IgD-negative memory B cell (primary cell): ENCODE data around the gene LRRC4C. TPM values are rescaled to one million over a fixed set of nuclear protein-coding genes. Genes with fewer than 3 reads are reported as not detected.

ENCODE experiments used
- H3K27ac Mint-ChIP-seq, 3 donors: one replicate each; pipeline ENCODE4 v1.8.0; 2020 to 2022; ENCODE audit warnings: mild to moderate bottlenecking in 3 of 3, mixed read lengths in 3 of 3, moderate library complexity in 1 of 3
- H3K27me3 Mint-ChIP-seq: one replicate; pipeline ENCODE4 v1.8.0; 2021; ENCODE audit warnings: mixed read lengths
- H3K36me3 Mint-ChIP-seq: one replicate; pipeline ENCODE4 v1.8.0; 2020; ENCODE audit warnings: mild to moderate bottlenecking, mixed read lengths
- H3K4me1 Mint-ChIP-seq, 3 donors: one replicate each; pipeline ENCODE4 v1.8.0; 2020 to 2022; ENCODE audit warnings: mixed read lengths in 3 of 3, mild to moderate bottlenecking in 1 of 3
- H3K4me3 Mint-ChIP-seq, 4 donors: one replicate each; pipeline ENCODE4 v1.8.0; 2020 to 2022; ENCODE audit warnings: mild to moderate bottlenecking in 4 of 4, mixed read lengths in 4 of 4, moderate library complexity in 3 of 4
- H3K9me3 Mint-ChIP-seq, 3 donors: one replicate each; pipeline ENCODE4 v1.8.0; 2020 to 2021; ENCODE audit warnings: mixed read lengths in 3 of 3, mild to moderate bottlenecking in 1 of 3
- polyA plus RNA-seq: library from polyadenylated mRNA; unstranded; fragments of 300-500 nt; fragmentation: Illumina TruSeq; gene quantifications from one replicate; pipeline ENCODE4 v1.2.3, GENCODE V29; 2021

Gene LRRC4C
- polyA plus RNA-seq, 1 donor from 2014 or later: not detected

- no peak overlapping the region for H3K27ac Mint-ChIP-seq
- H3K4me1 Mint-ChIP-seq: no peaks in the 10 kb centered on the region
- H3K36me3 Mint-ChIP-seq: no peaks in the 10 kb centered on the region
- peaks cover 3 to 15% (median 4%) of the 10 kb centered on the region in 3 donors for H3K9me3 Mint-ChIP-seq
- H3K27me3 Mint-ChIP-seq: no peaks in the 10 kb centered on the region
- H3K4me3 Mint-ChIP-seq: no peak overlapping the region
These were observed 1296.3 kb downstream of the LRRC4C start for GRCh38 chr11:40162901-40163883.

GRCh38 chr11:40161854-40162410 is 1297.5 kb downstream of the LRRC4C start:
- Mint-ChIP-seq H3K9me3 (peaks cover 6 to 15% (median 7%) of the 10 kb centered on the region in 3 donors), H3K4me3 (no peak overlapping the region), H3K27ac (no peak overlapping the region), H3K4me1 (no peaks in the 10 kb centered on the region), H3K36me3 (no peaks in the 10 kb centered on the region), H3K27me3 (no peaks in the 10 kb centered on the region)

GRCh38 chr11:40160418-40160817 is 1299.0 kb downstream of the LRRC4C start:
- H3K27me3 Mint-ChIP-seq: no peaks in the 10 kb centered on the region

GRCh38 chr11:40149721-40150120 is 1309.7 kb downstream of the LRRC4C start:
- Mint-ChIP-seq H3K27me3 (no peaks in the 10 kb centered on the region), H3K4me1 (no peaks in the 10 kb centered on the region)

More at GRCh38 chr11:40160418-40160817, 1299.0 kb downstream of the LRRC4C start:
- H3K4me1 Mint-ChIP-seq: no peaks in the 10 kb centered on the region
- no peak overlapping the region for H3K27ac Mint-ChIP-seq
- peaks cover 6 to 25% (median 7%) of the 10 kb centered on the region in 3 donors for H3K9me3 Mint-ChIP-seq
- no peaks in the 10 kb centered on the region for H3K36me3 Mint-ChIP-seq
- H3K4me3 Mint-ChIP-seq: no peak overlapping the region

GRCh38 chr11:40140560-40140959 is 1318.9 kb downstream of the LRRC4C start:
- Mint-ChIP-seq H3K27ac (no peak overlapping the region), H3K27me3 (no peaks in the 10 kb centered on the region), H3K4me3 (no peak overlapping the region), H3K36me3 (no peaks in the 10 kb centered on the region), H3K9me3 (peaks cover 2 to 6% (median 2%) of the 10 kb centered on the region in 3 donors), H3K4me1 (no peaks in the 10 kb centered on the region)

More at GRCh38 chr11:40149721-40150120, 1309.7 kb downstream of the LRRC4C start:
- peaks cover 0 to 6% (median 5%) of the 10 kb centered on the region in 3 donors for H3K9me3 Mint-ChIP-seq
- H3K36me3 Mint-ChIP-seq: no peaks in the 10 kb centered on the region
- no peak overlapping the region for H3K4me3 Mint-ChIP-seq
- H3K27ac Mint-ChIP-seq: no peak overlapping the region

GRCh38 chr11:40139536-40139935 is 1319.9 kb downstream of the LRRC4C start:
- Mint-ChIP-seq H3K4me1 (no peaks in the 10 kb centered on the region), H3K36me3 (no peaks in the 10 kb centered on the region), H3K27me3 (no peaks in the 10 kb centered on the region), H3K27ac (no peak overlapping the region), H3K9me3 (peaks cover 2 to 6% (median 2%) of the 10 kb centered on the region in 3 donors), H3K4me3 (no peak overlapping the region)

GRCh38 chr11:40139066-40139465 is 1320.4 kb downstream of the LRRC4C start:
- Mint-ChIP-seq H3K4me3 (no peak overlapping the region), H3K27me3 (no peaks in the 10 kb centered on the region), H3K27ac (no peak overlapping the region), H3K4me1 (no peaks in the 10 kb centered on the region), H3K36me3 (no peaks in the 10 kb centered on the region), H3K9me3 (peaks cover 2 to 6% (median 2%) of the 10 kb centered on the region in 3 donors)

GRCh38 chr11:40134820-40135570 is 1324.5 kb downstream of the LRRC4C start:
- Mint-ChIP-seq H3K9me3 (peaks cover 0 to 3% (median 0%) of the 10 kb centered on the region in 3 donors), H3K27me3 (no peaks in the 10 kb centered on the region), H3K27ac (no peak overlapping the region), H3K4me1 (no peaks in the 10 kb centered on the region), H3K4me3 (no peak overlapping the region), H3K36me3 (no peaks in the 10 kb centered on the region)

GRCh38 chr11:40133498-40133897 is 1326.0 kb downstream of the LRRC4C start:
- Mint-ChIP-seq H3K27me3 (no peaks in the 10 kb centered on the region), H3K4me3 (no peak overlapping the region), H3K4me1 (no peaks in the 10 kb centered on the region), H3K27ac (no peak overlapping the region), H3K9me3 (peaks cover 0 to 7% (median 2%) of the 10 kb centered on the region in 3 donors), H3K36me3 (no peaks in the 10 kb centered on the region)

GRCh38 chr11:40132912-40133311 is 1326.5 kb downstream of the LRRC4C start:
- Mint-ChIP-seq H3K4me3 (no peak overlapping the region), H3K27me3 (no peaks in the 10 kb centered on the region), H3K27ac (no peak overlapping the region), H3K36me3 (no peaks in the 10 kb centered on the region), H3K9me3 (peaks cover 0 to 7% (median 2%) of the 10 kb centered on the region in 3 donors), H3K4me1 (no peaks in the 10 kb centered on the region)

- no peaks in the 10 kb centered on the region for H3K36me3 Mint-ChIP-seq
- H3K27me3 Mint-ChIP-seq: no peaks in the 10 kb centered on the region
- H3K4me3 Mint-ChIP-seq: no peak overlapping the region
- H3K9me3 Mint-ChIP-seq: peaks cover 0 to 4% (median 2%) of the 10 kb centered on the region in 3 donors
- H3K27ac Mint-ChIP-seq: no peak overlapping the region
- no peaks in the 10 kb centered on the region for H3K4me1 Mint-ChIP-seq
These were observed 1329.0 kb downstream of the LRRC4C start for GRCh38 chr11:40130427-40130826.

- Mint-ChIP-seq H3K4me3 (no peak overlapping the region), H3K4me1 (no peaks in the 10 kb centered on the region), H3K27me3 (no peaks in the 10 kb centered on the region), H3K27ac (no peak overlapping the region), H3K9me3 (peaks cover 0 to 6% (median 6%) of the 10 kb centered on the region in 3 donors), H3K36me3 (no peaks in the 10 kb centered on the region)
These were observed 1330.2 kb downstream of the LRRC4C start for GRCh38 chr11:40129266-40129665.

GRCh38 chr11:40125054-40125453 is 1334.4 kb downstream of the LRRC4C start:
- Mint-ChIP-seq H3K9me3 (peaks cover 0 to 9% (median 7%) of the 10 kb centered on the region in 3 donors), H3K4me3 (no peak overlapping the region), H3K27ac (no peak overlapping the region), H3K36me3 (no peaks in the 10 kb centered on the region), H3K27me3 (no peaks in the 10 kb centered on the region), H3K4me1 (no peaks in the 10 kb centered on the region)

- Mint-ChIP-seq H3K4me3 (no peak overlapping the region), H3K4me1 (peaks cover 0 to 2% (median 0%) of the 10 kb centered on the region in 3 donors), H3K36me3 (no peaks in the 10 kb centered on the region), H3K27me3 (no peaks in the 10 kb centered on the region), H3K9me3 (peaks cover 0 to 8% (median 6%) of the 10 kb centered on the region in 3 donors), H3K27ac (no peak overlapping the region)
These were observed 1339.8 kb downstream of the LRRC4C start for GRCh38 chr11:40119661-40120060.

- Mint-ChIP-seq H3K4me1 (peaks cover 0 to 2% (median 0%) of the 10 kb centered on the region in 3 donors), H3K27ac (no peak overlapping the region), H3K4me3 (no peak overlapping the region), H3K9me3 (peaks cover 2 to 5% (median 3%) of the 10 kb centered on the region in 3 donors), H3K27me3 (no peaks in the 10 kb centered on the region), H3K36me3 (no peaks in the 10 kb centered on the region)
These were observed 1340.7 kb downstream of the LRRC4C start for GRCh38 chr11:40118780-40119179.
